HL-60 (cell line): ENCODE measurements around the gene LIPG.

Experiments
- CTCF ChIP-seq: IDR thresholded peaks from one replicate; pipeline ENCODE4 v1.5.1; 2011; ENCODE audit warnings: low read length, control low read depth, inconsistent platforms; ENCODE audit not compliant: insufficient read depth
- POLR2AphosphoS5 ChIP-seq: IDR thresholded peaks from 2 replicates; pipeline ENCODE4 v1.6.1; 2012; ENCODE audit warnings: low read depth

- TF ChIP-seq CTCF: no peak
- TF ChIP-seq POLR2AphosphoS5: no peak
Observed at GRCh38 chr18:49519101-49519971, 42.5 kb upstream of the LIPG start.
